PC-9 (cell line): Measurements from ENCODE around the gene HIVEP2. TPM values are rescaled to one million over a fixed set of nuclear protein-coding genes. Genes with fewer than 3 reads are reported as not detected.
A peak's percentile ranks its signal among the peaks of the same experiment; 100 is the strongest.

ENCODE experiments used
- Bru-seq: library from RNA; stranded (reverse); fragments of 400-500 nt; gene quantifications from one replicate; lab custom pipeline; 2021; lab: Mats Ljungman, UMichigan
- BruChase-seq, 2 experiments: library from RNA; stranded (reverse); fragments of 400-500 nt; gene quantifications; one replicate each; lab custom pipeline; 2021; lab: Mats Ljungman, UMichigan
- BruUV-seq: library from RNA; stranded (reverse); fragments of 400-500 nt; replicated peaks from 2 replicates; lab custom pipeline; 2021; lab: Mats Ljungman, UMichigan
- CTCF ChIA-PET: fragments of 300-600 bp; sonication (Branson Sonifier 250); formaldehyde crosslinking; loops from one replicate; lab custom pipeline; 2022; ENCODE audit warnings: antibody characterized with exemption; lab: Charles Lee
- POLR2A ChIA-PET: fragments of 300-600 bp; sonication (Branson Sonifier 250); formaldehyde crosslinking; loops from one replicate; lab custom pipeline; 2022; ENCODE audit warnings: antibody characterized with exemption; ENCODE audit not compliant: unreplicated experiment; lab: Charles Lee
- DNase-seq, 2 experiments: peaks; one replicate each; pipeline versions ENCODE4 v3.0.0 to v3.0.0-alpha.2; 2015 to 2022; ENCODE audit warnings: mixed read lengths in 1 of 2
- H2AFZ ChIP-seq: fragments of 200-600 bp; sonication (generic); 2 replicates; pipeline ENCODE4 v1.8.1; 2017; ENCODE audit warnings: antibody characterized with exemption
- H3F3A ChIP-seq: fragments of 200-600 bp; sonication (generic); 2 replicates; pipeline ENCODE4 v1.8.1; 2017; ENCODE audit warnings: antibody characterized with exemption, mild to moderate bottlenecking, low read depth; ENCODE audit not compliant: insufficient read depth
- H3K27ac ChIP-seq: fragments of 200-600 bp; sonication (generic); 2 replicates; pipeline ENCODE4 v1.6.1; 2016; ENCODE audit warnings: mixed run types
- H3K27me3 ChIP-seq: fragments of 200-600 bp; sonication (generic); 2 replicates; pipeline ENCODE4 v1.6.1; 2016; ENCODE audit warnings: low read depth, mixed run types; ENCODE audit not compliant: insufficient read depth
- H3K36me3 ChIP-seq: fragments of 200-600 bp; sonication (generic); 2 replicates; pipeline ENCODE4 v1.6.1; 2016; ENCODE audit warnings: low read depth, mixed run types
- H3K4me1 ChIP-seq: fragments of 200-600 bp; sonication (generic); replicated peaks from 2 replicates; pipeline ENCODE4 v1.6.1; 2016; ENCODE audit warnings: mixed run types; ENCODE audit not compliant: insufficient read depth
- H3K4me2 ChIP-seq: fragments of 200-600 bp; sonication (generic); 2 replicates; pipeline ENCODE4 v1.6.1; 2017; ENCODE audit warnings: mixed run types
- H3K4me3 ChIP-seq: fragments of 200-600 bp; sonication (generic); 2 replicates; pipeline ENCODE4 v1.6.1; 2016; ENCODE audit warnings: mixed run types
- H3K79me2 ChIP-seq: fragments of 200-600 bp; sonication (generic); 2 replicates; pipeline ENCODE4 v1.6.1; 2017; ENCODE audit warnings: low read depth, mixed run types
- H3K9me2 ChIP-seq: fragments of 200-600 bp; sonication (generic); 2 replicates; pipeline ENCODE4 v1.8.1; 2017; ENCODE audit warnings: mild to moderate bottlenecking; ENCODE audit not compliant: insufficient read depth
- H3K9me3 ChIP-seq: fragments of 200-600 bp; sonication (generic); 2 replicates; pipeline ENCODE4 v1.8.1; 2016; ENCODE audit warnings: low read depth; ENCODE audit not compliant: insufficient read depth
- H4K20me1 ChIP-seq: fragments of 200-600 bp; sonication (generic); 2 replicates; pipeline ENCODE4 v1.8.1; 2017; ENCODE audit not compliant: insufficient read depth
- EZH2 ChIP-seq: fragments of 200-600 bp; sonication (generic); IDR thresholded peaks from 2 replicates; pipeline ENCODE4 v1.8.0; 2017; ENCODE audit warnings: antibody characterized with exemption, low read depth
- intact Hi-C: fragments of 100-400 bp; cut with micrococcal nuclease; formaldehyde crosslinking; loops from one replicate; pipeline ENCODE4 v1.10.0; 2022; ENCODE audit not compliant: unreplicated experiment
- long read RNA-seq: library from polyadenylated mRNA; stranded (forward); transcript quantifications from one replicate; pipeline ENCODE4 v2.0.0, GENCODE V29; 2022
- total RNA-seq: library from RNA; stranded (reverse); gene quantifications from 2 replicates; pipeline ENCODE4 v1.2.3, GENCODE V29; 2021
- TF ChIP-seq, protein P1 (sequence below): fragments of 200-600 bp; sonication (generic); conservative IDR thresholded peaks from 2 replicates; pipeline ENCODE4 v1.6.1; 2017; ENCODE audit warnings: mixed run types, antibody characterized with exemption, mild to moderate bottlenecking, moderate library complexity

The HIVEP2 gene, protein sequence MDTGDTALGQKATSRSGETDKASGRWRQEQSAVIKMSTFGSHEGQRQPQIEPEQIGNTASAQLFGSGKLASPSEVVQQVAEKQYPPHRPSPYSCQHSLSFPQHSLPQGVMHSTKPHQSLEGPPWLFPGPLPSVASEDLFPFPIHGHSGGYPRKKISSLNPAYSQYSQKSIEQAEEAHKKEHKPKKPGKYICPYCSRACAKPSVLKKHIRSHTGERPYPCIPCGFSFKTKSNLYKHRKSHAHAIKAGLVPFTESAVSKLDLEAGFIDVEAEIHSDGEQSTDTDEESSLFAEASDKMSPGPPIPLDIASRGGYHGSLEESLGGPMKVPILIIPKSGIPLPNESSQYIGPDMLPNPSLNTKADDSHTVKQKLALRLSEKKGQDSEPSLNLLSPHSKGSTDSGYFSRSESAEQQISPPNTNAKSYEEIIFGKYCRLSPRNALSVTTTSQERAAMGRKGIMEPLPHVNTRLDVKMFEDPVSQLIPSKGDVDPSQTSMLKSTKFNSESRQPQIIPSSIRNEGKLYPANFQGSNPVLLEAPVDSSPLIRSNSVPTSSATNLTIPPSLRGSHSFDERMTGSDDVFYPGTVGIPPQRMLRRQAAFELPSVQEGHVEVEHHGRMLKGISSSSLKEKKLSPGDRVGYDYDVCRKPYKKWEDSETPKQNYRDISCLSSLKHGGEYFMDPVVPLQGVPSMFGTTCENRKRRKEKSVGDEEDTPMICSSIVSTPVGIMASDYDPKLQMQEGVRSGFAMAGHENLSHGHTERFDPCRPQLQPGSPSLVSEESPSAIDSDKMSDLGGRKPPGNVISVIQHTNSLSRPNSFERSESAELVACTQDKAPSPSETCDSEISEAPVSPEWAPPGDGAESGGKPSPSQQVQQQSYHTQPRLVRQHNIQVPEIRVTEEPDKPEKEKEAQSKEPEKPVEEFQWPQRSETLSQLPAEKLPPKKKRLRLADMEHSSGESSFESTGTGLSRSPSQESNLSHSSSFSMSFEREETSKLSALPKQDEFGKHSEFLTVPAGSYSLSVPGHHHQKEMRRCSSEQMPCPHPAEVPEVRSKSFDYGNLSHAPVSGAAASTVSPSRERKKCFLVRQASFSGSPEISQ (N-terminal part only)
- total RNA-seq, result 10.3 and 12.4 TPM in 2 replicates
- Bru-seq, nascent RNA, result percentile 78 among the genes with signal in this experiment
- BruChase-seq, experiment 1, labeled RNA remaining after a 2-hour chase, result percentile 90 among the genes with signal in this experiment
- BruChase-seq, experiment 2, labeled RNA remaining after a 6-hour chase, result percentile 78 among the genes with signal in this experiment
- long read RNA-seq, partial matches to known transcripts, result 1 of 14 reads
- long read RNA-seq, other reads (novel, unspliced or antisense), result 13 of 14 reads

DNA sequence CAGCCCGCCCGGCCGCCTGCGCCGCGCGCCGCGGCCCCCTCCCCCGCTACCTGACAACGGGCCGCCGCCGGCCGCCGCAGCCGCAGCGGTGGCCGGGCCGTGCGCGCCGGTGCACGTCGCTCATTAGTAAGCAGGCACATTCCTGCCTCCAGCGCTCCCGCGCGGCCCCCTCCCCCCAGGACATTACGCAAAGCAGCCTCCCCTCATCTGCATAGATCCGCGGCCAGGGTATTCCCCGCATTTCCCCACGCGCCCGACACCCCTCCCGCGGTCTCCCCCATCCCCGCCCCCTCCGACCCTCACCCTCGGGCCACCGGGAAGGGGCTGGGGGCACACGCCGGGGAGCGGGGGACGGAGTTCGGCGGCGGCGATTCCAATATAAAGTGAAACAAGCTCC is at the start of gene HIVEP2:
Gene HIVEP2, minus strand, starts transcription at position 128 of the 397 bp plus-strand sequence. CDS start 170,438 bp downstream, outside the sequence.
- peaks cover 47% of the 10 kb centered on the region for H3K79me2 ChIP-seq
- intact Hi-C loops, result loop anchor here (5.0 to 10.0 kb wide), 4 partner anchors 378 to 730 kb away; partner anchors contain the start of gene PHACTR2
- peak within 1 kb of the TSS; percentile 88 for H2AFZ ChIP-seq
- peaks cover 33% of the 10 kb centered on the region for H3K4me1 ChIP-seq
- ChIA-PET CTCF (no interaction called here), POLR2A (no interaction called here)
- peaks cover 13% of the 10 kb centered on the region for H3F3A ChIP-seq
- peak within 1 kb of the TSS; percentile 93 for H3K4me2 ChIP-seq
- no peaks in the 10 kb centered on the region; the same call in 1 of the 2 replicates for H3K9me2 ChIP-seq
- H4K20me1 ChIP-seq, result no peaks in the 10 kb centered on the region; the same call in 1 of the 2 replicates
- H3K27me3 ChIP-seq, result no peaks in the 10 kb centered on the region
- peak within 1 kb of the TSS; percentile 89 for H3K4me3 ChIP-seq
- H3K36me3 ChIP-seq, result no peaks in the 10 kb centered on the region
- BruUV-seq, result no TSS peak
- H3K9me3 ChIP-seq, result no peaks in the 10 kb centered on the region
- H3K27ac ChIP-seq, result peak within 1 kb of the TSS; percentile 90
- no peak for TF ChIP-seq EZH2
- TF ChIP-seq, protein P1, sequence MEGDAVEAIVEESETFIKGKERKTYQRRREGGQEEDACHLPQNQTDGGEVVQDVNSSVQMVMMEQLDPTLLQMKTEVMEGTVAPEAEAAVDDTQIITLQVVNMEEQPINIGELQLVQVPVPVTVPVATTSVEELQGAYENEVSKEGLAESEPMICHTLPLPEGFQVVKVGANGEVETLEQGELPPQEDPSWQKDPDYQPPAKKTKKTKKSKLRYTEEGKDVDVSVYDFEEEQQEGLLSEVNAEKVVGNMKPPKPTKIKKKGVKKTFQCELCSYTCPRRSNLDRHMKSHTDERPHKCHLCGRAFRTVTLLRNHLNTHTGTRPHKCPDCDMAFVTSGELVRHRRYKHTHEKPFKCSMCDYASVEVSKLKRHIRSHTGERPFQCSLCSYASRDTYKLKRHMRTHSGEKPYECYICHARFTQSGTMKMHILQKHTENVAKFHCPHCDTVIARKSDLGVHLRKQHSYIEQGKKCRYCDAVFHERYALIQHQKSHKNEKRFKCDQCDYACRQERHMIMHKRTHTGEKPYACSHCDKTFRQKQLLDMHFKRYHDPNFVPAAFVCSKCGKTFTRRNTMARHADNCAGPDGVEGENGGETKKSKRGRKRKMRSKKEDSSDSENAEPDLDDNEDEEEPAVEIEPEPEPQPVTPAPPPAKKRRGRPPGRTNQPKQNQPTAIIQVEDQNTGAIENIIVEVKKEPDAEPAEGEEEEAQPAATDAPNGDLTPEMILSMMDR, result no peak
- peak; percentile 77 to 80 for DNase-seq

DNA sequence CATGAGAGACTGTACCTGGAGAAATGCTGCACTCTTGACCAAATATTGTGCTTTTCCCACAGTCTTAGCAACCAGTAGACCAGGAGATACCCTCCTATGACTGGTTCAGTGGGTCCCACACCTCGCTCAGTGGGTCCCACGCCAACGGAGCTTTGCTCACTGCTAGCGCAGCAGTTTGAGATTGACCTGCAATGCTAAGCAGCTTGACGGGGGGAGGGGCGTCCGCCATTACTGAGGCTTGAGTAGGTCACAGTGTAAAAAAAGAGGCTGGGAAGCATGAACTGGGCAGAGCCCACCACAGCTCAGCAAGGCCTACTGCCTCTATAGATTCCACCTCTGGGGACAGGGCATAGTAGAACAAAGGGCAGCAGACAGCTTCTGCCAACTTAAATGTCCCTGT is 49.0 kb upstream of the HIVEP2 start:
- H3K4me3 ChIP-seq, result no peak overlapping the region
- no peaks in the 10 kb centered on the region for H3K79me2 ChIP-seq
- peaks cover under 1% of the 10 kb centered on the region; the same call in 1 of the 2 replicates for H3K9me3 ChIP-seq
- CTCF ChIA-PET, result no interaction called here
- no TSS peak for BruUV-seq
- H3K9me2 ChIP-seq, result no peaks in the 10 kb centered on the region
- intact Hi-C loops, result no loop called here
- H4K20me1 ChIP-seq, result no peaks in the 10 kb centered on the region
- no peaks in the 10 kb centered on the region for H3K36me3 ChIP-seq
- no peaks in the 10 kb centered on the region for H3K27me3 ChIP-seq
- no peak for DNase-seq
- H3K4me1 ChIP-seq, result no peaks in the 10 kb centered on the region
- H3K27ac ChIP-seq, result no peak overlapping the region
- no peak overlapping the region for H3K4me2 ChIP-seq
- H3F3A ChIP-seq, result no peaks in the 10 kb centered on the region
- no peak overlapping the region for H2AFZ ChIP-seq
- TF ChIP-seq, protein P1, result no peak
- TF ChIP-seq EZH2, result no peak
- POLR2A ChIA-PET, result no interaction called here
